H9 (cell line): ENCODE data around the gene NINJ1. TPM values are rescaled to one million over a fixed set of nuclear protein-coding genes. Genes with fewer than 3 reads are reported as not detected.

Experiments used
- DNase-seq: peaks from one replicate; pipeline ENCODE4 v3.0.0-alpha.2; 2017
- H2AFZ ChIP-seq: one replicate; pipeline ENCODE4 v1.6.1; 2013; ENCODE audit warnings: mild to moderate bottlenecking, low read length, control low read depth, moderate library complexity
- H2AK5ac ChIP-seq: 2 replicates; pipeline ENCODE4 v1.6.1; 2013; ENCODE audit warnings: low read length, control low read depth, mixed read lengths; ENCODE audit not compliant: insufficient read length
- H2BK120ac ChIP-seq: one replicate; pipeline ENCODE4 v1.6.1; 2013; ENCODE audit warnings: low read depth, mild to moderate bottlenecking, low read length, control low read depth, inconsistent platforms; ENCODE audit not compliant: poor library complexity, severe bottlenecking
- H2BK12ac ChIP-seq: 2 replicates; pipeline ENCODE4 v1.6.1; 2013; ENCODE audit warnings: low read length, control low read depth, mixed read lengths, low read depth; ENCODE audit not compliant: insufficient read length
- H2BK15ac ChIP-seq: 2 replicates; pipeline ENCODE4 v1.6.1; 2013; ENCODE audit warnings: low read depth, low read length, control low read depth
- H2BK20ac ChIP-seq: one replicate; pipeline ENCODE4 v1.6.1; 2013; ENCODE audit warnings: low read depth, mild to moderate bottlenecking, low read length, control low read depth, inconsistent platforms; ENCODE audit not compliant: poor library complexity, severe bottlenecking
- H2BK5ac ChIP-seq: 2 replicates; pipeline ENCODE4 v1.6.1; 2013; ENCODE audit warnings: low read length, control low read depth, mixed read lengths; ENCODE audit not compliant: insufficient read length
- H3K14ac ChIP-seq: 2 replicates; pipeline ENCODE4 v1.6.1; 2013; ENCODE audit warnings: low read length, control low read depth; ENCODE audit not compliant: insufficient read depth
- H3K18ac ChIP-seq: 2 replicates; pipeline ENCODE4 v1.6.1; 2013; ENCODE audit warnings: low read depth, mild to moderate bottlenecking, mixed read lengths, low read length, control low read depth; ENCODE audit not compliant: insufficient read length
- H3K23ac ChIP-seq: 2 replicates; pipeline ENCODE4 v1.6.1; 2013; ENCODE audit warnings: low read length, control low read depth, mixed read lengths, low read depth; ENCODE audit not compliant: insufficient read length
- H3K23me2 ChIP-seq: 2 replicates; pipeline ENCODE4 v1.6.1; 2013; ENCODE audit warnings: low read depth, mild to moderate bottlenecking, mixed read lengths, low read length, control low read depth; ENCODE audit not compliant: insufficient read length, poor library complexity, severe bottlenecking
- H3K27ac ChIP-seq: 2 replicates; pipeline ENCODE4 v1.5.1; 2013; ENCODE audit warnings: low read length, control low read depth, mixed read lengths, low read depth; ENCODE audit not compliant: insufficient read length
- H3K27me3 ChIP-seq: 2 replicates; pipeline ENCODE4 v1.6.1; 2013; ENCODE audit warnings: low read length, control low read depth, inconsistent platforms; ENCODE audit not compliant: insufficient read depth
- H3K4ac ChIP-seq: 2 replicates; pipeline ENCODE4 v1.6.1; 2013; ENCODE audit warnings: low read depth, mild to moderate bottlenecking, control low read depth, inconsistent platforms, low read length, moderate library complexity
- H3K4me1 ChIP-seq: 2 replicates; pipeline ENCODE4 v1.6.1; 2013; ENCODE audit warnings: low read length, control low read depth, inconsistent platforms; ENCODE audit not compliant: insufficient read depth
- H3K4me2 ChIP-seq: 2 replicates; pipeline ENCODE4 v1.6.1; 2013; ENCODE audit warnings: low read length, control low read depth, mixed read lengths; ENCODE audit not compliant: insufficient read length, insufficient read depth
- H3K56ac ChIP-seq: 2 replicates; pipeline ENCODE4 v1.6.1; 2013; ENCODE audit warnings: low read depth, mild to moderate bottlenecking, mixed read lengths, low read length, control low read depth; ENCODE audit not compliant: insufficient read length
- H3K79me1 ChIP-seq: 2 replicates; pipeline ENCODE4 v1.6.1; 2013; ENCODE audit warnings: low read depth, mild to moderate bottlenecking, moderate library complexity, low read length, control low read depth, inconsistent platforms; ENCODE audit not compliant: insufficient read depth, poor library complexity, severe bottlenecking
- H3K79me2 ChIP-seq: 2 replicates; pipeline ENCODE4 v1.6.1; 2013; ENCODE audit warnings: low read length, control low read depth, inconsistent platforms; ENCODE audit not compliant: insufficient read depth
- H3K9ac ChIP-seq: 2 replicates; pipeline ENCODE4 v1.6.1; 2013; ENCODE audit warnings: low read length, control low read depth, mixed read lengths; ENCODE audit not compliant: insufficient read length; ENCODE audit errors: extremely low read depth
- H3K9me3 ChIP-seq: one replicate; pipeline ENCODE4 v1.6.1; 2013; ENCODE audit warnings: low read depth, low read length, inconsistent platforms; ENCODE audit not compliant: control insufficient read depth
- H3T11ph ChIP-seq: one replicate; pipeline ENCODE4 v1.6.1; 2013; ENCODE audit warnings: mild to moderate bottlenecking, low read length, control low read depth, inconsistent platforms
- H4K20me1 ChIP-seq: one replicate; pipeline ENCODE4 v1.6.1; 2013; ENCODE audit not compliant: control insufficient read depth, insufficient read length, insufficient read depth
- H4K5ac ChIP-seq: 2 replicates; pipeline ENCODE4 v1.6.1; 2013; ENCODE audit warnings: low read depth, mild to moderate bottlenecking, mixed read lengths, low read length, control low read depth; ENCODE audit not compliant: insufficient read length
- H4K8ac ChIP-seq: replicated peaks from 2 replicates; pipeline ENCODE4 v1.6.1; 2013; ENCODE audit warnings: low read length, control low read depth, mixed read lengths, low read depth; ENCODE audit not compliant: insufficient read length
- H4K91ac ChIP-seq: 2 replicates; pipeline ENCODE4 v1.6.1; 2013; ENCODE audit warnings: low read depth, mild to moderate bottlenecking, moderate library complexity, mixed read lengths, low read length, control low read depth; ENCODE audit not compliant: insufficient read length
- H3K27ac Mint-ChIP-seq, 3 experiments: 2 replicates in 2 of 3; 3 replicates in 1 of 3; pipeline ENCODE4 v1.8.0; 2020 to 2021; ENCODE audit warnings: mixed read lengths in 3 of 3, mild to moderate bottlenecking in 1 of 3, moderate library complexity in 1 of 3
- H3K27me3 Mint-ChIP-seq: 2 replicates; pipeline ENCODE4 v1.8.0; 2021; ENCODE audit warnings: low read depth, mild to moderate bottlenecking, moderate library complexity, mixed read lengths
- H3K36me3 Mint-ChIP-seq, 3 experiments: 2 replicates in 2 of 3; 3 replicates in 1 of 3; pipeline ENCODE4 v1.8.0; 2020 to 2021; ENCODE audit warnings: low read depth in 3 of 3, mixed read lengths in 3 of 3; ENCODE audit not compliant: insufficient read depth in 1 of 3
- H3K4me1 Mint-ChIP-seq, 2 experiments: 2 replicates each; pipeline ENCODE4 v1.8.0; 2020; ENCODE audit warnings: mixed read lengths in 2 of 2
- H3K4me3 Mint-ChIP-seq, 2 experiments: 2 replicates in 1 of 2; 3 replicates in 1 of 2; pipeline ENCODE4 v1.8.0; 2020 to 2021; ENCODE audit warnings: mild to moderate bottlenecking in 2 of 2, mixed read lengths in 2 of 2, moderate library complexity in 1 of 2
- H3K9me3 Mint-ChIP-seq, 2 experiments: 2 replicates in 1 of 2; 3 replicates in 1 of 2; pipeline ENCODE4 v1.8.0; 2020; ENCODE audit warnings: mild to moderate bottlenecking in 2 of 2, mixed read lengths in 2 of 2, moderate library complexity in 1 of 2
- WGBS: extraction: QIAGEN DNeasy Blood & Tissue Kit; methylation state at CpG from one replicate; pipeline ENCODE4 v1.1.7; 2013; ENCODE audit warnings: missing lambda C conversion rate, low lambda C conversion rate, mixed read lengths; ENCODE audit not compliant: insufficient read length; ENCODE audit errors: extremely low coverage; 5-methylcytosine and 5-hydroxymethylcytosine counted together
- total RNA-seq: library from RNA; stranded (reverse); gene quantifications from 2 replicates; pipeline ENCODE4 v1.2.1, GENCODE V29; 2021
- TF ChIP-seq, protein P1 (sequence below): fragments of 200-600 bp; sonication (generic); conservative IDR thresholded peaks from 3 replicates; pipeline ENCODE4 v1.8.0; 2021; ENCODE audit warnings: antibody characterized with exemption, mild to moderate bottlenecking

NINJ1 gene
- total RNA-seq, 1 experiment from 2014 or later = 28.9 TPM

DNA sequence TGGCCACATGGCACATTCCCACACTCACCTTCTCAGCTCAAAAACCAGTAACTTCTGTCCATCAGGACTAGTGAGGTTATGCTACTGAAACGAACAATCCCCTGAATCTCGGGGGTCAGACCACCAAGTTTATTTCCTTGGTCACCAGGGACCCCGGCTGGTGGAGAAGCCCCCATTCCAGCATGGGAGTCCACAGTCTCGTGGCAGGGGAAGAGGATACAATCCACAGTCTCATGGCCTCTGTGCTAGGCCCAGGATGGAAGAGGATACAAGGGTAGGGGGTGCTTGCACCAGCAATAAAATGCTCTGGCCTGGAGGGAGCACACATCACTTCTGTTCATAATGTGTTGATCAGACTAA, 45.4 kb downstream of the NINJ1 start:
- TF ChIP-seq, protein P1, sequence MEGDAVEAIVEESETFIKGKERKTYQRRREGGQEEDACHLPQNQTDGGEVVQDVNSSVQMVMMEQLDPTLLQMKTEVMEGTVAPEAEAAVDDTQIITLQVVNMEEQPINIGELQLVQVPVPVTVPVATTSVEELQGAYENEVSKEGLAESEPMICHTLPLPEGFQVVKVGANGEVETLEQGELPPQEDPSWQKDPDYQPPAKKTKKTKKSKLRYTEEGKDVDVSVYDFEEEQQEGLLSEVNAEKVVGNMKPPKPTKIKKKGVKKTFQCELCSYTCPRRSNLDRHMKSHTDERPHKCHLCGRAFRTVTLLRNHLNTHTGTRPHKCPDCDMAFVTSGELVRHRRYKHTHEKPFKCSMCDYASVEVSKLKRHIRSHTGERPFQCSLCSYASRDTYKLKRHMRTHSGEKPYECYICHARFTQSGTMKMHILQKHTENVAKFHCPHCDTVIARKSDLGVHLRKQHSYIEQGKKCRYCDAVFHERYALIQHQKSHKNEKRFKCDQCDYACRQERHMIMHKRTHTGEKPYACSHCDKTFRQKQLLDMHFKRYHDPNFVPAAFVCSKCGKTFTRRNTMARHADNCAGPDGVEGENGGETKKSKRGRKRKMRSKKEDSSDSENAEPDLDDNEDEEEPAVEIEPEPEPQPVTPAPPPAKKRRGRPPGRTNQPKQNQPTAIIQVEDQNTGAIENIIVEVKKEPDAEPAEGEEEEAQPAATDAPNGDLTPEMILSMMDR = no peak
- Histone ChIP-seq H3K4ac (no peak overlapping the region), H2BK120ac (no peak overlapping the region), H3K23me2 (no peaks in the 10 kb centered on the region), H4K20me1 (peaks cover 3% of the 10 kb centered on the region), H2BK5ac (no peak overlapping the region), H3K27me3 (no peaks in the 10 kb centered on the region), H2BK20ac (no peak overlapping the region), H3K79me2 (no peaks in the 10 kb centered on the region), H3K9ac (no peak overlapping the region), H3K4me2 (no peak overlapping the region), H3K56ac (no peak overlapping the region), H2AFZ (no peak overlapping the region), H2BK12ac (no peak overlapping the region), H3K4me1 (no peaks in the 10 kb centered on the region), H3K9me3 (no peaks in the 10 kb centered on the region), H2AK5ac (no peak overlapping the region), H3K79me1 (no peaks in the 10 kb centered on the region), H3K27ac (no peak overlapping the region), H4K91ac (no peak overlapping the region), H4K8ac (no peak overlapping the region), H3K14ac (no peak overlapping the region), H3T11ph (no peak overlapping the region), H3K23ac (no peak overlapping the region), H4K5ac (no peak overlapping the region), H2BK15ac (no peak overlapping the region), H3K18ac (no peak overlapping the region)
- Mint-ChIP-seq H3K4me1 (peaks cover 4 to 7% of the 10 kb centered on the region in 2 experiments; a peak in 1 of 4 replicates), H3K4me3 (no peak overlapping the region), H3K36me3 (peaks cover 11 to 17% (median 16%) of the 10 kb centered on the region in 3 experiments), H3K9me3 (peaks cover 6 to 9% of the 10 kb centered on the region in 2 experiments; a peak in 4 of 5 replicates), H3K27ac (no peak overlapping the region; a peak in 1 of 7 replicates), H3K27me3 (no peaks in the 10 kb centered on the region; the same call in 1 of the 2 replicates)
- no CpG with 5 or more reads among the region's 4 CpGs for WGBS
- DNase-seq = no peak
